ENCODE measurements around the gene CLDN5. TPM values are rescaled to one million over a fixed set of nuclear protein-coding genes. Genes with fewer than 3 reads are reported as not detected.

CLDN5 gene
- total RNA-seq, 1 donor from 2014 or later, result 1.2 TPM

DNA sequence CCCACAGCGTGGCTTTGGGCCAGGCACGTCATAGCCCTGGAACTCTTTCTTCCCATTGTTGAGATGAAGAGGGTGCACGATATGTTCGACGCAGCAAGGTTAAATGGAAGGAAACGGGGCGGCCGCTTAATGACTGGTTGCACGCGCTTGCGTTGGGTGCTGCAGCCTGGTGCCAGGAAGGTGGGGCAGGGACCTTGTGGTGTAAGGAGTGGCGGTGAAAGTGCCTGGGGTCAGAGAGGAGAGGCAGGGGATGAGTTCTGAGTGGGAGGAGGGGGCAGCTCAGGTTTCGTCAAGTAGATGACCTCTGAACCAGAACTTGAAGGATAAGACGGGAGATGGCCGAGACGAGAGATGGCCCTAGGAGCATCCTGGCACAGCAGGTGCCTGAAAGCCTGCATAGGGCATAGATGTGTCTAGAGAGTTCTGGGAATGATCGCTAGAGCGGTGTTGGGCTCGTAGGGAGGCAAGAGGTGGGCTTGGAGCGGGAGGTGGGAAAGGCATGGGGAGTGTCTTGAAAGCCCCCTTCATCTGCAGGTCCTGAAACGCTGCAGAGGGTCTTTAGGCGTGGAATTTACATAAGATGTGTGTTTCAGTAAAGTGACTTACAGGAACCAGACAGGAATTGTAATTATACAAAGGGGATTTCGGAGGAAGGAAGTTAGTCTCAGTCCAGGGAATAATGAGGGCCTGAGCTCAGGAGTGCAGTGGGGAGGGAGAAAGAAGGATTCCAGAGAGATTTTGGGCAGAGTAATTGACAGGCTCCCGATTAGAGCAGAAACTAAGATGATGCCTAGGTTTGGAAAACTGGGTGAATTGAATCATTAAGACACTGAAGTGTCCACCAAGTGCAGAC is 43.2 kb upstream of the CLDN5 start:
- no peak for DNase-seq (ENCODE audit: low read depth)
- no peak overlapping the region for H3K4me3 ChIP-seq (ENCODE audit: low read depth, low read length)
- no peak for TF ChIP-seq CTCF (conservative IDR thresholded peaks at IDR 0.05; ENCODE audit: low read depth, low read length)

GRCh38 chr22:19566279-19567156 is 42.3 kb upstream of the CLDN5 start:
- no peak for TF ChIP-seq CTCF (conservative IDR thresholded peaks at IDR 0.05; ENCODE audit: low read depth, low read length)
- no peak for DNase-seq (ENCODE audit: low read depth)
- H3K4me3 ChIP-seq (ENCODE audit: low read depth, low read length), result no peak overlapping the region

DNA sequence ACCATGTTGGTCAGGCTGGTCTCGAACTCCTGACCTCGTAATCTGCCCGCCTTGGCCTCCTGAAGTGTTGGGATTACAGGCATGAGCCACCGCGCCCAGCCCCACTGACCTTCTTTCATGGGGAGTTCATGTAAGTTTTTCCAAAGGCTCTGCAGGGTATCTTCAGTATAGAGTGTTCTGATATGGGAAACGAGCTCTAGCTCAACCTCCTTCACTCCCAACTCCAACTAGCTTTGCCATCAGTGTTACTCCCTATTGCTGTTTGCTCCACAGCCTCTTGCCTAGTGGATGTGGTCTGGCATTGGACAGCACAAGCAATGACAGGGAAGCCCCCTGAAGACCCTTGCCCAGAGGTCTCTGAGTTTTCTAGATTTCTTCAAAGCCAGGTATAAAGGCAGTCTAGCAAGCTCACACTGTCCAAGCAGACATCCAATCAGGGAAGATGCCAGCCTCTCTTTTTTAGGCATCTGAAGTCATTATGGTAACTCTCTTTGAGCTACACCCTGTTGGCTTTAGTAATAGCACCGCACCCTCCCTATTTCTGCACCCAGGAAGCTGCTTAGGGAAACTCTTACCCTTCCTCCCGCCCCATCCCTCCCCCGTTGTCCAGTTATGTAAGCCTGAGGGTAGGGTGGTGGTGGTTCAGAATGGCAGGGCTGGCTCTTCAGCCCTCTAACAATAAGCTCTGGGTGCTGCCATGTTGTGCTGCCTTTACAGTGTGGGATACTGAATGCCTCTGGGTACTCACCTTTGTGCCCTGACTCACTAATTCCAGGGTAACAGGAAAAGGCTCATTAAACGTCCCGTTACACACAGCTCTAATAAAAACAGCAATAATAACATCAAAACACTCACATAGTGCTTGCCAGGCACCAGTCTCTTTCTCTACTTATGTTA is 41.4 kb upstream of the CLDN5 start:
- DNase-seq (ENCODE audit: low read depth), result no peak
- H3K4me3 ChIP-seq (ENCODE audit: low read depth, low read length), result no peak overlapping the region
- TF ChIP-seq CTCF (conservative IDR thresholded peaks at IDR 0.05; ENCODE audit: low read depth, low read length), result no peak

GRCh38 chr22:19559956-19560355 is 35.7 kb upstream of the CLDN5 start:
- H3K4me3 ChIP-seq (ENCODE audit: low read depth, low read length), result no peak overlapping the region
- no peak for DNase-seq (ENCODE audit: low read depth)
- TF ChIP-seq CTCF (conservative IDR thresholded peaks at IDR 0.05; ENCODE audit: low read depth, low read length), result no peak

GRCh38 chr22:19559324-19559811 is 35.2 kb upstream of the CLDN5 start:
- DNase-seq (ENCODE audit: low read depth), result no peak
- TF ChIP-seq CTCF (conservative IDR thresholded peaks at IDR 0.05; ENCODE audit: low read depth, low read length), result no peak
- no peak overlapping the region for H3K4me3 ChIP-seq (ENCODE audit: low read depth, low read length)

DNA sequence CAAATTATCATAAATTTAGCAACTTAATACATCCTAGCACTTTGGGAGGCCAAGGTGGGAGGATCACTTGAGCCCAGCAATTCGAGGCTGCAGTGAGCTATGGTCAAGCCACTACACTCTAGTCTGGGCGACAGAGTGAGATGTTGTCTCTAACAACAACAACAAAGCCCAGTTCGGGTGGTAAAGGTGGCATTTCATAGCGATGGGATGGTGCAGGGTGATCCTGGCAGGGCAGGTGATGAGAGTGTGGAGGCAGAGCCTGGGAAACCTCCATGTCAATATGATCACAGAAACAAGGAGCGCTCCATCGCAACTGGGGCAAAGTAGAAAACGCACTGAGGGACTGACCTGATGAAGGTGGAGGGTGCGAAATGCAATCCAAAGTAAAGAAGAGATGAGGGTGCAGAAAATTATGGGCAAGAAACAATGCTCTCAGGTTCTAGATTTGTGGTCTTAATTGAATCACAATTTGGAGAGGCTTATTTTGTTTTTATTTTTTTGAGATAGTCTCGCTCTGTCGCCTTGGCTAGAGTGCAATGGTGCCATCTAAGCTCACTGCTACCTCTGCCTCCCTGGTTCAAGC is 32.8 kb upstream of the CLDN5 start:
- DNase-seq (ENCODE audit: low read depth), result no peak
- no peak for TF ChIP-seq CTCF (conservative IDR thresholded peaks at IDR 0.05; ENCODE audit: low read depth, low read length)
- H3K4me3 ChIP-seq (ENCODE audit: low read depth, low read length), result no peak overlapping the region

All from epithelial cell of proximal tubule (primary cell).